HG02798 (cell line): ENCODE results near the gene LACTBL1.

ENCODE experiments used
- ATAC-seq: cut with Tn5 transposase; IDR thresholded peaks from one replicate; pipeline ENCODE4 v1.9.1; 2021; ENCODE audit warnings: mild to moderate bottlenecking; ENCODE audit not compliant: unreplicated experiment, poor library complexity

Gene LACTBL1

DNA sequence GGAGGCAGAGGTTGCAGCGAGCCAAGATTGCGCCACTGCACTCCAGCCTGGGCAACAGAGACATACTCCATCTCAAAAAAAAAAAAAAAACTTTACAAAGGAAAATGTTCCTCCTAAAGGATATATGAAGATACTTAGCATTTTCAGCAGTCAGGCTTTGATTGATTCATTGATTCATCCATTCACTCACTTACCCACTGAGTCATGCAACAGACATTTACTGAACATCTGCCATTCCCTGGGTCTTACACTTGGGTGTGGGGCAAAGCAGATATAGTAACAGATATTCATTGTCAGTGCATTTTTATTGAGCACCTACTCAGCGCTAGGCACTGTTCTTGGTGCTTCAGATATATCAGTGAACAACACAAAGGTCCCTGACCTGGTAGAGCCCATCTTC, 5.6 kb upstream of the LACTBL1 start:
- ATAC-seq = no peak

DNA sequence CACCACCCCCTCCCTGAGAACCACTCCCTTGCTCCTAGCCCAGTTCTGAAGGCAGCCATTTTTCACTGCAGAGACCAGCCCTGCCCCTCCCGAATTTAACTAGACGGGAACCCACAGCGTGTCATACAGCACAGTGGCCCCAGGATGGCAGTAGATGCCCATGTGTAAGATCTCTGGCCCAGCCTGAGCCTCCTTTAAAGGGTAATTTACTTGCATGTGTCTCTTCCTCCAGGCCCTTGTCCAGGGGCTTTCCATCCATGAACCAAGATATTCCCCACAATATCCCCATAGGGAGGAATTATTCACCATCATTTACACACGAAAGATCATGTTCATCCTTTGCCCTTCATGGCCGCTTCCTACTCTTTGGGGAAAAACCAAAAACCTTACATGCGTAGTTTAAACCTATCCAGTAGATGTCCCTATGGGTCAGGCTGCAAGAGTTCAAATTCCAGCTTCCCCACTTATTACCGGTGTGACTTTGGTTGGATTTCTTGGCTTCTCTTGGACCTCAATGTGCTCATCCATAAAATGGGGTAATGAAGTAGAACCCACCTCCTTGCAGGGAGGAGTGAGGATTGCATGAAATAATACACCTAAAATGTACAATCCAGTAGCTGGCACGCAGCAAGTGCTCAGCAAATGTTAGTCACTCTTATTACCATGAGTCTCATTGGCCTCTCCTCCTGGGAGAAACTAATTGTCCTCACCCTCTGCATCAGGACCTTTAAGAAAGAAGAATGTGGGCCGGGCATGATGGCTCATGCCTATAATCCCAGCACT, 4.0 kb upstream of the LACTBL1 start:
- ATAC-seq = peak; percentile 68

DNA sequence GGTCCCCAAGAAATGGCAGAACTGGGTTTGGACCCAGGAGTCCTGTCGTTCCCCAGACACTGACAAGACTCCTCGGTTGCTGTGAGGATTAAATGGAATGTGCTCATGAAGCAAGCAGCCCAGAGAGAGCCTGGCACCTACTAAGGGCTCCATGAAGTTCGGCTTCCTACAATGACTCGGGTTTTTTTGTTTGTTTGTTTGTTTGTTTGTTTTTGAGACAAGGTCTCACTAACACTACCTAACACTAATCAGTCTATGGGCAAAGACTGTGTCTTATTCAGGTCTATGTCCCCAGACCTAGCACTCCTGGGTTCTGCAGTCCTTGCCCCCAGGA, 3.4 kb upstream of the LACTBL1 start:
- no peak for ATAC-seq

DNA sequence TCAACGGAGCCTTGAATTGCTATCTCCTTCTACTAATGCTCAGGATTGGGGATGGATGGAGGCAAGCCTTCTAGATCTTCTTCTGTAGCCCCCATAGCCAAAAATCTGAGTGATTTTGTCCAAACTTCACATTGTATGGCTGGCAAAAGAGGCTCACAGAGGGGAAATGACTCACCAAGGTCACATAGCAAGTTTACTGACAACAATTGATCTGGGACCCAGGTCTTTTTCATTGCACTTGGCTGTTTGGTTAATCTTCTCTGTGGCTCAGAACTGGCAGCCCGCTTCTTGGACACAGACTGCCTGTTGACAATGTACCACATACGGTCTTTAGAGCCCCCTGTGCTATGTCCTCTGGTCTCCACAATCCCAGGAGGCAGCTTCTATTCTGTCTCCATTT, 3.0 kb upstream of the LACTBL1 start:
- ATAC-seq = no peak

DNA sequence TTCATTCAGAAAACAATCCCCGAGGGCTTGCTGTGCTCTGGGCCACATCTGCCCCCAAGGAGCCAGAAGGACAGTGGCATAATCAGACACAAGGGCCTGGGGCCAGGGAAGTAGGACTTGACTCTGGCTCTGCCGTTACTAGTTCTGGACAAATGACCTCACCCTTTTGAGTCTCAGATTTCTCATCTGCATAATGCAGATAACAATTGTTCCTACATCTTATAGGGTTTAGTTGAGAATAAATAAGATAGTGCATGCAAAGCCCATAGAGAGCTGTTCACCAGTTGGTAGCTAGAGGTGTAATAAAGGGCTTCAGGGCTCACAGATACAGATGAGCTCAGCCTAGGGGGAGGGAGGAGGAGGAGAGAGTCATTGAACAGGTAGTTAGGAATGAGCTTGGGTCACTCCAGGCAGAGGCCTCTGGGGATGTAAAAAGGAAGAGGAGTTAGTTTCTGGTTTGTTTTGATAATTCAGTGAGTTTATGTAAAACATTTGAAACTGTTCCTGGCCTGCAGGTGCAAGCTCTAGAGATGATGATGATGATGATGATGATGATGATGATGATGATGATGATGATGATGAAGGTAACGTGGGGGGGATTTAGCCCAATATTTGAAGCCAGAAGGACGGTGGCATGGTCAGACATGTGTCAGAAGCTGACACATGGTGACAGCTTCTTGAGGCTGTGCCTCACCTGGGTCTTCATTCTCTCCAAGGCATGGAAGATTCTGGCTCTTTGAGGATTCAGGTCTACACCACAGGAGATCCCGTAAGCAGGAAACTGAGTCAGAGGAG, 858 bp downstream of the LACTBL1 start:
- no peak for ATAC-seq

GRCh38 chr1:22971161-22971560, 1.5 kb downstream of the LACTBL1 start:
- no peak for ATAC-seq

DNA sequence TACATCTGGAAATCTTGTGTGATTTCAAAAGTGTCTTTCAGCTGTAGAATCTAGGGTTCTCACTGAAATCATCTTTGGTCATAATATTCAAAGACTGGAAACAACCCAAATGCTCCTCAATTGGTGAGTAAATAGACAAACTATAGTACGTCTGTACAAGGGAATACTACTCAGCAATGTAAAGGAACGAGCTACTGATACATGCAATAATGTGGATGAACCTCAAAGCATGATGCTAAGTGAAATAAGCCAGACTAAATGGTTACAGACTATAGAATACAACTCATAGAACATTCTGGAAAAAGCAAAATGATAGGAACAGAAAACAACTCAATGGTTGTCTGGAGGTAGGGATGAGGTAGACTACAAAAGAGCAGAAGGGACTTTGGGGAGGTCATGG, 2.6 kb downstream of the LACTBL1 start:
- ATAC-seq = no peak

GRCh38 chr1:22969304-22969709, 3.4 kb downstream of the LACTBL1 start:
- ATAC-seq = no peak

- no peak for ATAC-seq
Observed at GRCh38 chr1:22967833-22968232, 4.8 kb downstream of the LACTBL1 start.

DNA sequence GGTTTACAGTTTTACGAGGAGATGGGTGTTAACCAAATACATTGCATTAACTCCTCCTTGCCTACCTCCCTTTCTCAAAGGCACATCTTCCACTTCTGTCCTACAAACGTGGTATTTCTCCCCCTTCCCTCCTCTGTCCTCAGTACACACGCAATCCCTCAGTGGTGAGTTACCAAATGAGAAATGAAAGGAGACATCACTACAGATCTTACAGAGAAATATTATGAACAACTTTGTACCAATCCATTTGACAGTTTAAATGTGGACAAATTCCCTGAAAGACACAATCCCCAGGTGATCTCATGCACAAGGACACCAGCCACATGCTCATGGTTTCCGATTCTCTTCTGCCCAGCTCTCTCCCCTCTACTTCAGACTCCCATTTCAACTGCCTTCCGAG, 6.4 kb downstream of the LACTBL1 start:
- ATAC-seq = no peak

- no peak for ATAC-seq
Observed at GRCh38 chr1:22963044-22963677, 9.5 kb downstream of the LACTBL1 start.

GRCh38 chr1:22962558-22962957, 10.1 kb downstream of the LACTBL1 start:
- ATAC-seq = no peak

DNA sequence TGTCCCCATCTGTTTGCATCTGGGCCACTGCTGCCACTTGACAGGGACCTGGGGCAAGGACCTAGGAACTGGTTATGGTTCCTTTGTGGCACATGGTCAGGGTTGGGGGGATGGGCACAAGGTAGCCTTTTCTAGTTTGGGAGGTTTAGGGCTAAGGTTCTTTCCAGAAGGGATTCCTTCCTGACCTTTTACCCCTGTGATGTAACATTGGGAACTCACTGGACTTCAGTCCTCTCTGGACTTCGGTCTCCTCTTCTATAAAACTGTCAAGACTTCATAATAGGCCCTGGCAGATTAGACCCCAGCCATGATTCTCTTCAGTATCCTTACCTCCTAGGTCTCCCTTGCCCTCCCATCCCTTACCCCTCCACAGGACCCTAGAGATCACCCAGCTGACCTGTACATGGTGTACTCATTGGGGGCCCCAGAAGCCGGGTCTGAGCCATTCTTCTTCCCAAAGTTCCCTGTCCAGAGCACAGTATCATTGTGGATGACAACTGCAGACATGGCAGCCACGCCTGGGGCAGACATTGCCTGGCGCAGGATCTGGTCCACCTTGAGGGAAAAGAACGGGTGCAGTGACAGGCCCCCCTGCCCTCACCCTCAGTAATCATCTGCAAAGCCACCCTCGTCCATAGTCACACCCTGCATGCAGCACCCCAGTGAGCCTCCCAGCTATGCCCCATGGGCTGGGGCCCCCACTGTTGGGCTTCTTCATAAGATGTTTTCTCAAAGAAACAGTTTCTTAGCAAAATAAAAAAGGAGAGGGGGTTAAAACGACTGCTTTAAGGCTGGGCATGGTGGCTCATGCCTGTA, 12.9 kb downstream of the LACTBL1 start:
- ATAC-seq = no peak

- ATAC-seq = no peak
Observed at GRCh38 chr1:22958556-22958955, 14.1 kb downstream of the LACTBL1 start.

GRCh38 chr1:22957066-22957465, 15.6 kb downstream of the LACTBL1 start:
- ATAC-seq = no peak

DNA sequence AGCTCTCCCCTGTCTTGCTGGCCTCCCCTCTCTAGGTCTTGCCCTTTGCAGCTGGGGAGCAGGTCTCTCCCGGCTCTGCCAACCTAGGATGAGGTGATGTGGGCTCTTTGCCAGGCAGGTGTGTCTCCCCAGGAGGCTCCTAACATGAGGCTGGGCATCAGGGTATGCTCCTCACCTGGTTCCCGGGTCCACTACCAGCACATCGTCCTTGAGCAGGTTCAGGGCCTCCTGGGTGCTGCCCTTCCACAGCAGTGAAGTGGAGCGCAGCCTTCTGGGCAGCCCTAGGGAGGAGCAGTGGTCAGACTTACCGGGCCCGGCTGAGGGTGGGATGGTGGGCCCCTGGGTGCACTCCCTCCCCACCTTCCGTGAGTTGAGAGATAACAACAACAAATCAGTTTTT, 17.5 kb downstream of the LACTBL1 start:
- no peak for ATAC-seq

GRCh38 chr1:22953740-22954141, 18.9 kb downstream of the LACTBL1 start:
- no peak for ATAC-seq

DNA sequence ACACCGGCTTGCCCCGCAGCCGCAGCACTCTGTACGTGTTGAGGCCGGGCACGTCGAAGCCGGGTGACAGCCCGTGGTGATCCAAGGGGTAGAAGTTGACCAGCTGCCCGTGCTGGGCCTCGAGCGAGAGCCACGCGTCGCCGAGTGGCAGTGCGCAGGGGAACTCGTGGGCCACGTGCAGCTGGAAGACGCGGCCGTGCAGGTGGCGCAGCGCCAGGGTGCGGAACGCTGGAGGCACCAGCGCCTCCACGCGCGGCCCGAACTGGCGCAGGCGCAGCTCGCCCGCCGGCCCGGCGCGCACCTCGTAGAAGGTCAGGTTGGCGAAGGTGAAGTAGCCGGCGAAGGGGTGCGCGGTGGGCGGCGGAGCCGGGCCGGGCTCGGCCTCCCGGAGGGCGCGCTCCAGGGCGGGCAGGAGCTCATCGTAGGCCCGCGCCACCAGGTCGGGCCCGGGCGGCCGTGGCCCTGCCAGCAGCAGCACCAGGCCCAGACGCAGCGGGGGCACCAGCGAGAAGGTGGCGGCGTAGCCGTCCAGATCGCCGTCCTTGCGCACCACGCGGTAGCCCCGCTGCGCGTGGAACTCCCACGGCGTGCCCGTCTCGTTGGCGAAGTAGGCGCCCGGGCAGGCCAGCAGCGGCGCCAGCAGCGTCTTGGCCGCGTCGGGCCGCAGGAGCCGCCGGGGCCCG, 19.5 kb downstream of the LACTBL1 start:
- no peak for ATAC-seq

GRCh38 chr1:22952694-22953056, 20.0 kb downstream of the LACTBL1 start:
- no peak for ATAC-seq

DNA sequence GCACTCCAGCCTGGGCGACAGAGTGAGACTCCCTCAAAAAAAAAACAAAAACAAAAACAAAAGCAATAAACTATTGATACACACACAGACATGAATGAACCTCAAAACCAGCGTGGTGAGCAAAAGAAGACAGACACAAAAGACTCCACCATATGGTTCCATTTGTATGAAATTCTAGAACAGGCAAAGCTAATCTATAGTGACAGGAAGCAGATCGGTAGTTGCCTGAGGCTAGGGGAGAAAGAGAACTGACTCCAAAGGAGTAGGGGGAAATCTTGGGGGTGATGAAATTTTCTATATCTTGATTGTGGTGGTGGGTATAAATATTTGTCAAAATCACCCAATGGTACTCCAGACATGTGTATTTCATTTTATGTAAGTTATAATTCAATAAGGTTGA, 20.9 kb downstream of the LACTBL1 start:
- ATAC-seq = no peak
